Measurements from ENCODE around the gene GRIA1. TPM values are rescaled to one million over a fixed set of nuclear protein-coding genes. Genes with fewer than 3 reads are reported as not detected.

GRIA1 gene
- total RNA-seq, 2 donors from 2014 or later = 12.4 to 39.0 TPM

DNA sequence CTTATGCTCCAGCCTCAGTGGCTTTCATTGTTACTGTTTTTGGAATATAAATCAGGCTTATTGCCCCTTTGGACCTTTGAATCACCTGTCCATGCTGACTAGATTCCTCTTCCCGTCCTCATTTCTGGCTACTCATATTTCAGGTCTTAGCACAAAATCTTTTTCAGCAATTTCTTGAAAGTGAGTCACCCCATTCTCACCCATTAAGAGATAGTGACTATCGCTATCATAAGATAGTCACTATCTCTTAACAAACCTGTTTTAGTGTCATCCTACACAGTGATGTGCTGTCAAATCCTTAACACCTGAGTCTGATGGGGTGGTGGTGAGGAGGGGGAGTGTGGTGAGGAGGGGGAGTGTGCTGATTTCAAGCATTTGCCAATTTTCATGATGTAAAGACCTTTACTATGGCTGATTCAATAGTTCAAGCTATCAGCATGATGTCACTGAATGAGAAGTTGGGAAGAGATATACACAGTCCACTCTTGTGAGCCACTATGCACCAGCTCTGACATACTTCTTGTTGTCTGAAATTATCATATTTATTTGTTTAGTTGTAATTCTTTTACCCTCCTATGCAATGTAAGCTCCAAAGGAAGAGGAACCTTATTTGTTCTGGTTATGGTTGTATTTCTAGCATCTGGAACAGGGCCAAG is 95.3 kb downstream of the GRIA1 start:
- Histone ChIP-seq H3K36me3 (no peaks in the 10 kb centered on the region), H3K9me3 (no peaks in the 10 kb centered on the region), H3K27me3 (replicated peaks; ENCODE audit: insufficient read depth) (no peaks in the 10 kb centered on the region), H3K4me1 (ENCODE audit: control insufficient read depth in 1 of 2, low read depth in 2 of 2) (no peaks in the 10 kb centered on the region), H3K27ac (no peak overlapping the region), H3K4me3 (no peak overlapping the region)
- DNase-seq (ENCODE audit: low spot score) (no peak), ATAC-seq (ENCODE audit: insufficient number of reproducible peaks, low FRiP score, low read depth) (no peak)
- TF ChIP-seq, protein P1, sequence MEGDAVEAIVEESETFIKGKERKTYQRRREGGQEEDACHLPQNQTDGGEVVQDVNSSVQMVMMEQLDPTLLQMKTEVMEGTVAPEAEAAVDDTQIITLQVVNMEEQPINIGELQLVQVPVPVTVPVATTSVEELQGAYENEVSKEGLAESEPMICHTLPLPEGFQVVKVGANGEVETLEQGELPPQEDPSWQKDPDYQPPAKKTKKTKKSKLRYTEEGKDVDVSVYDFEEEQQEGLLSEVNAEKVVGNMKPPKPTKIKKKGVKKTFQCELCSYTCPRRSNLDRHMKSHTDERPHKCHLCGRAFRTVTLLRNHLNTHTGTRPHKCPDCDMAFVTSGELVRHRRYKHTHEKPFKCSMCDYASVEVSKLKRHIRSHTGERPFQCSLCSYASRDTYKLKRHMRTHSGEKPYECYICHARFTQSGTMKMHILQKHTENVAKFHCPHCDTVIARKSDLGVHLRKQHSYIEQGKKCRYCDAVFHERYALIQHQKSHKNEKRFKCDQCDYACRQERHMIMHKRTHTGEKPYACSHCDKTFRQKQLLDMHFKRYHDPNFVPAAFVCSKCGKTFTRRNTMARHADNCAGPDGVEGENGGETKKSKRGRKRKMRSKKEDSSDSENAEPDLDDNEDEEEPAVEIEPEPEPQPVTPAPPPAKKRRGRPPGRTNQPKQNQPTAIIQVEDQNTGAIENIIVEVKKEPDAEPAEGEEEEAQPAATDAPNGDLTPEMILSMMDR (IDR thresholded peaks at IDR 0.05) = no peak

DNA sequence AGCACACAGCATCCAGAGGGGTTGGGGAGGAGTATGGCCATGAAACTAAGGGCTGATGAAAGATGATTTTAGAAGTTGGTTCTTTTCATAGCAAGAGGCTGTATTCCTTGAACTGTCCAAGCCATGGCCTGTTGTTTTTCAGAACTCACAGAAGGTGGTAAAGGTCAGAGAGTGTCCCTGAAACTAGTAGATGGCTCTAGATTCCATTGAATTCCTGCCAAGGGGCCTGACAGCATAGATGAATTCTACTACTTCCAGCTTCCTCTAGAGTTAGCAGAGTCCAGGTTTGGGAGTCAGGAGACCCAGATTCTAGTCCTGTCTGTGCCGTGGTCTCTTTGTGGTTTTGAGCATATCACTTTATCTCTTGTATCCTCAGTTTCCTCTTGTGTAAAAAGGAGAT is 101.6 kb downstream of the GRIA1 start:
- TF ChIP-seq, protein P1 (IDR thresholded peaks at IDR 0.05) = no peak
- ATAC-seq (ENCODE audit: insufficient number of reproducible peaks, low FRiP score, low read depth) = no peak
- DNase-seq (ENCODE audit: low spot score) = no peak
- no peaks in the 10 kb centered on the region for H3K4me1 ChIP-seq (ENCODE audit: control insufficient read depth in 1 of 2, low read depth in 2 of 2)
- no peaks in the 10 kb centered on the region for H3K36me3 ChIP-seq
- no peak overlapping the region for H3K27ac ChIP-seq
- no peak overlapping the region for H3K4me3 ChIP-seq
- H3K9me3 ChIP-seq = no peaks in the 10 kb centered on the region
- no peaks in the 10 kb centered on the region for H3K27me3 ChIP-seq (replicated peaks; ENCODE audit: insufficient read depth)

DNA sequence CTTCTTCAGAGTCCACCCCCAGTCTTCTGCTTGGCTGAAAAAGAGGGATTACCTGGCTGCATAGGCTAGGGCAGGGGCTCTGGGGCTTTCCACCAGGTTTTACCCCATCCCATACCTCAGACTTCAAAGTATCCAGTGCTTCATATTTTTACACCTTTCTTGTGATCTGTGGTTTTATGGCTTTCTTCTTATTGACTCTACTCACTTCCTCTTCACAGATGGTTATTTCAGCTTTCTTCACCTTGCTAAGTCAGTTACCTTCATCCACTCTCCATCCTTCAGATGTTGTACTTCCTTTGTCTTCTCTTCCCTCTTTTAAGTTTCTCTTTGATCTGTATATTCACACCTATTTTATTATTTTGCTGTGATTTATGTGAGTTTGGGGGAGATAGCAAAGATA is 104.3 kb downstream of the GRIA1 start:
- no peaks in the 10 kb centered on the region for H3K36me3 ChIP-seq
- TF ChIP-seq, protein P1 (IDR thresholded peaks at IDR 0.05) = no peak
- no peak overlapping the region for H3K4me3 ChIP-seq
- DNase-seq (ENCODE audit: low spot score) = no peak
- no peak overlapping the region for H3K27ac ChIP-seq
- no peaks in the 10 kb centered on the region for H3K27me3 ChIP-seq (replicated peaks; ENCODE audit: insufficient read depth)
- no peaks in the 10 kb centered on the region for H3K4me1 ChIP-seq (ENCODE audit: control insufficient read depth in 1 of 2, low read depth in 2 of 2)
- no peak for ATAC-seq (ENCODE audit: insufficient number of reproducible peaks, low FRiP score, low read depth)
- no peaks in the 10 kb centered on the region for H3K9me3 ChIP-seq

DNA sequence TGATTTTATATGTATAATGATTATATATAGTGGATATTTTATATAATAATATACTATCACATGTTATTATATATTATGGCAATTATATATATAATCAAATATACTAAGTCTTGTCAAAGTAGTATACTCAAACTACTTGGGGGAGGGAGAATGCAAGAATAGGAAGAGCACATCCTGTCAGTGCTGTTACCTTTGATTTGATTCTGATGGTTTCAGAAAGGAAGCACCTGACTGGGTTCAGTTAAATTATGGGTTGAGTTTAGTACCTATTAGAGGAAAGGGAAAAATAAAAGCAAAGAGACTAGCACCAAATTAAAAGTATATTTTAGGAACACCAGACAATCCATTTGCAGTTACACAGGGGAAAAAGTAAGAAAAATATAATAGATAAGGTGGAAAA is 107.6 kb downstream of the GRIA1 start:
- Histone ChIP-seq H3K27me3 (replicated peaks; ENCODE audit: insufficient read depth) (no peaks in the 10 kb centered on the region), H3K9me3 (no peaks in the 10 kb centered on the region), H3K4me3 (no peak overlapping the region), H3K4me1 (ENCODE audit: control insufficient read depth in 1 of 2, low read depth in 2 of 2) (no peaks in the 10 kb centered on the region), H3K27ac (no peak overlapping the region), H3K36me3 (no peaks in the 10 kb centered on the region)
- TF ChIP-seq, protein P1 (IDR thresholded peaks at IDR 0.05) = no peak
- DNase-seq (ENCODE audit: low spot score) = no peak
- ATAC-seq (ENCODE audit: insufficient number of reproducible peaks, low FRiP score, low read depth) = no peak

DNA sequence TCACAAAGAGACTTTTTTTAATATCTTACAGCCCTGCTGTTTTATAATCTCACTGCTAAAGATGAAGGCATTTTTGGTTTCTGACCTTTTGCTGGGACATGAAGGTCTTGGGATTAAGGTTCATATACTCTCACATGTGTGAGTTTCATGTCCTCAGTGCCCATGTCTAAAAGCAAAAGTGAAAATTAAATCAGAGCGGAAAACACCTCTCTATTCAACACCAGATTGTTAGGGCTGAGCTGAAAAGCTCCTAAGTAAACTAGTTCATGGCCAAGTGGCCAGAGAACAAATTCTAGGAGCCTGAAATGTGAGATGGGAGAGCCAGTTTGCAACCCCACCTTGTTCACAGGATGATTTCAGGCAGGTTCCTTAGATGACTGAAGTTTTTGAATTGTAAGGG is 110.9 kb downstream of the GRIA1 start:
- ATAC-seq (ENCODE audit: insufficient number of reproducible peaks, low FRiP score, low read depth) (no peak), DNase-seq (ENCODE audit: low spot score) (no peak)
- H3K27ac ChIP-seq = no peak overlapping the region
- no peaks in the 10 kb centered on the region for H3K9me3 ChIP-seq
- H3K4me1 ChIP-seq (ENCODE audit: control insufficient read depth in 1 of 2, low read depth in 2 of 2) = no peaks in the 10 kb centered on the region
- no peak overlapping the region for H3K4me3 ChIP-seq
- no peaks in the 10 kb centered on the region for H3K27me3 ChIP-seq (replicated peaks; ENCODE audit: insufficient read depth)
- H3K36me3 ChIP-seq = no peaks in the 10 kb centered on the region
- TF ChIP-seq, protein P1 (IDR thresholded peaks at IDR 0.05) = no peak
